ENCODE measurements around the gene SOAT1. TPM values are rescaled to one million over a fixed set of nuclear protein-coding genes. Genes with fewer than 3 reads are reported as not detected.

Gene SOAT1
- total RNA-seq, 1 donor from 2014 or later = 52.6 TPM

DNA sequence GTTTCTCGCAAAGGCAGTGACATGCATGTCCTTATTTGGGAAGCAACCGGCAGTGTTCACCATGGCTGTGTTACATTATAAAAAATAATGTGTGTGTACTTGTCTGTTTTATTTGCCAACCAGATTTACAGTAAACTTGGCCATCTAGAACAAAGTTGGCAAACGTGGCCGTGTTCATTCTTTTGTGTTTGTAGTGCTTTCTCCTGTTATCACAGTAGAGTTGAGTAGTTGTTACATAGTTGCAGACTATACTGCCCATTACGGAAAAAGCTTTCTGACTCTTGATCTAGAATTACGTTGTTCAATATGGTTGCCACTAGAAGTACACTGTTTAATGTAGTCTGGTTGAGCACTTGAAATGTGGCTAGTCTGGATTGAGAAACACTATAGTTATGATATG is 19.4 kb downstream of the SOAT1 start:
- no peak for TF ChIP-seq CTCF (IDR thresholded peaks at IDR 0.05)
- Mint-ChIP-seq H3K4me1 (ENCODE audit: low read depth) (peaks cover 17% of the 10 kb centered on the region), H3K36me3 (ENCODE audit: low read depth) (peaks cover 11% of the 10 kb centered on the region), H3K27me3 (ENCODE audit: low read depth) (no peaks in the 10 kb centered on the region), H3K9me3 (ENCODE audit: low read depth) (no peaks in the 10 kb centered on the region), H3K4me3 (ENCODE audit: unreplicated experiment) (no peak overlapping the region), H3K27ac (ENCODE audit: unreplicated experiment) (no peak overlapping the region)
- no peak for DNase-seq (ENCODE audit: low spot score)

GRCh38 chr1:179314928-179315327 is 21.3 kb downstream of the SOAT1 start:
- H3K27me3 Mint-ChIP-seq (ENCODE audit: low read depth) = no peaks in the 10 kb centered on the region
- H3K4me3 Mint-ChIP-seq (ENCODE audit: unreplicated experiment) = no peak overlapping the region
- H3K4me1 Mint-ChIP-seq (ENCODE audit: low read depth) = peaks cover 17% of the 10 kb centered on the region
- no peak overlapping the region for H3K27ac Mint-ChIP-seq (ENCODE audit: unreplicated experiment)
- DNase-seq (ENCODE audit: low spot score) = no peak
- no peaks in the 10 kb centered on the region for H3K9me3 Mint-ChIP-seq (ENCODE audit: low read depth)
- no peak for TF ChIP-seq CTCF (IDR thresholded peaks at IDR 0.05)
- H3K36me3 Mint-ChIP-seq (ENCODE audit: low read depth) = peaks cover 13% of the 10 kb centered on the region

DNA sequence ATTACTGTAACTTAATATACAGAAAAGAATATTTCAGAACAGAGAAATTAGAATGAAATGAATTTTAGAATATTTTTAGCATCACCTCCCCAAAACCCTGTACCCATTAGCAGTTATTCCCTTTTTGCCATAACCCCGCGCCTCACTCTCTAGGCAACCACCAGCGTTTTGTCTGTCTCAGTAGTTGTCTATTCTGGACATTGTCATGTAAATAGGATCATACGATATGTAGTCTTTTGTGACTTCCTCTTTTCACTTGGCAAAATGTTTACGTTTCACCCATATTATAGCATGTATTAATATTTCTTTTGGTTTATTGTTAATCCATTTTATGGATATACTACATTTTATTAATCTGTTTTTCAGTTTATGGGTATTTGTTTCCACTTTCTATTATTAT is 24.9 kb downstream of the SOAT1 start:
- Mint-ChIP-seq H3K27me3 (ENCODE audit: low read depth) (no peaks in the 10 kb centered on the region), H3K27ac (ENCODE audit: unreplicated experiment) (no peak overlapping the region), H3K4me3 (ENCODE audit: unreplicated experiment) (no peak overlapping the region), H3K4me1 (ENCODE audit: low read depth) (no peaks in the 10 kb centered on the region), H3K9me3 (ENCODE audit: low read depth) (peaks cover 7% of the 10 kb centered on the region), H3K36me3 (ENCODE audit: low read depth) (peaks cover 18% of the 10 kb centered on the region)
- no peak for DNase-seq (ENCODE audit: low spot score)
- TF ChIP-seq CTCF (IDR thresholded peaks at IDR 0.05) = no peak

DNA sequence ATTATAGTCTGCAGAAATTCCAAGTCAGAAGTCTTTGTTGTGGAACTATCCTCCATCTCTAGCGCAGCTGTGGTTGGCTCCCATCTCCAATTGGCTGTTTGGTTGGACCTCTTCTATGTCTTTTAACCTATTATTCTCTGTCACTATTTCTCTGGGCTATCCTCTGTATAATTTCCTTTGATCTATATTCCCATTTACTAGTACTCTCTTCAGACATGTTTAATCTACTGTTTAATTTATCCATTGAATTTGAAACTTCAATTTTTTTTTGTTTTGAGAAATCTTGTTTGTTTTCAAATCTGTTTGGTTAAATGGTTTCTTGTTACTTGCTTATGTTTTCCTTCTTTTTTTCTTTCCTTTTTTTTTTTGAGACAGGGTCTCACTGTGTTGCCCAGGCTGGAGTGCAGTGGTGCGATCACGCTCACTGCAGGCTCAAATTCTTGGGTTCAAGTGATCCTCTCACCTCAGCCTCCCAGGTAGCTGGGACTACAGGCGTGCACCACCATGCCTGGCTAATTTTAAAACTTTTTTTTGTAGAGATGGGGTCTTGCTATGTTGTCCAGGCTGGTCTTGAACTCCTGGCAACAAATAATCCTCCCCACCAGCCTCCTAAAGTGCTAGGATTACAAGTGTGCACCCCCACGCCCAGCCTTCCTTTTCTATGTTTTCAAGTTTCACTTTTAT is 28.1 kb downstream of the SOAT1 start:
- Mint-ChIP-seq H3K4me3 (ENCODE audit: unreplicated experiment) (no peak overlapping the region), H3K27me3 (ENCODE audit: low read depth) (no peaks in the 10 kb centered on the region), H3K4me1 (ENCODE audit: low read depth) (no peaks in the 10 kb centered on the region), H3K27ac (ENCODE audit: unreplicated experiment) (no peak overlapping the region), H3K36me3 (ENCODE audit: low read depth) (peaks cover 19% of the 10 kb centered on the region), H3K9me3 (ENCODE audit: low read depth) (peaks cover 7% of the 10 kb centered on the region)
- DNase-seq (ENCODE audit: low spot score) = no peak
- no peak for TF ChIP-seq CTCF (IDR thresholded peaks at IDR 0.05)

GRCh38 chr1:179322557-179322956 is 29.0 kb downstream of the SOAT1 start:
- no peak overlapping the region for H3K27ac Mint-ChIP-seq (ENCODE audit: unreplicated experiment)
- H3K4me1 Mint-ChIP-seq (ENCODE audit: low read depth) = no peaks in the 10 kb centered on the region
- TF ChIP-seq CTCF (IDR thresholded peaks at IDR 0.05) = no peak
- no peaks in the 10 kb centered on the region for H3K27me3 Mint-ChIP-seq (ENCODE audit: low read depth)
- H3K36me3 Mint-ChIP-seq (ENCODE audit: low read depth) = peaks cover 19% of the 10 kb centered on the region
- peaks cover 7% of the 10 kb centered on the region for H3K9me3 Mint-ChIP-seq (ENCODE audit: low read depth)
- no peak overlapping the region for H3K4me3 Mint-ChIP-seq (ENCODE audit: unreplicated experiment)
- DNase-seq (ENCODE audit: low spot score) = no peak
